Right kidney (tissue), 1 donor: Measurements from ENCODE around the gene GSTA3.
"Not testable (repeated sequence)": the region's sequence is repeated elsewhere in the genome, so short reads cannot be mapped to it uniquely, and the experiment has no call there.

Experiments
- DNase-seq: peaks from one replicate; pipeline ENCODE4 v3.0.0-alpha.2; 2016

The GSTA3 gene

GRCh38 chr6:52910091-52910490, 593 bp upstream of the GSTA3 start:
- DNase-seq: no peak

- DNase-seq: no peak
These were observed 367 bp downstream of the GSTA3 start for GRCh38 chr6:52909131-52909530.

DNA sequence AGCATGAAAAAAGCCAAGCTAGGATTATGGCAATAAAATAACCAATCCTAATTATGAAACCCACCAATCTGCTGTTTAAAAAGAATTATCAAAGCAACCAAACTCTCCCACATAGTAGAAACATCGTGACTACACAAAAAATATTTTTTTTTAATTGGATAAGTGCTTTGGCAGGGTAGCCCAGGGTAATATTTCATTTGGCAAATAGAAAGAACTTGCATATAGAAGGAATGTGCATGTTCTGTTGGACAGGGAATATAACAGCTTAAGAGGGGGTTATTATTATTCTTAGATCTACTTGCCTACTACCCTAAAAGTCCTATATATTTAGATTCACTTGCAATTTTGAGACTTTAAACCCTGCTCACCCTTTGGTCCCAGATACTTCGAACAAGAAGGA, 972 bp downstream of the GSTA3 start:
- DNase-seq: no peak

DNA sequence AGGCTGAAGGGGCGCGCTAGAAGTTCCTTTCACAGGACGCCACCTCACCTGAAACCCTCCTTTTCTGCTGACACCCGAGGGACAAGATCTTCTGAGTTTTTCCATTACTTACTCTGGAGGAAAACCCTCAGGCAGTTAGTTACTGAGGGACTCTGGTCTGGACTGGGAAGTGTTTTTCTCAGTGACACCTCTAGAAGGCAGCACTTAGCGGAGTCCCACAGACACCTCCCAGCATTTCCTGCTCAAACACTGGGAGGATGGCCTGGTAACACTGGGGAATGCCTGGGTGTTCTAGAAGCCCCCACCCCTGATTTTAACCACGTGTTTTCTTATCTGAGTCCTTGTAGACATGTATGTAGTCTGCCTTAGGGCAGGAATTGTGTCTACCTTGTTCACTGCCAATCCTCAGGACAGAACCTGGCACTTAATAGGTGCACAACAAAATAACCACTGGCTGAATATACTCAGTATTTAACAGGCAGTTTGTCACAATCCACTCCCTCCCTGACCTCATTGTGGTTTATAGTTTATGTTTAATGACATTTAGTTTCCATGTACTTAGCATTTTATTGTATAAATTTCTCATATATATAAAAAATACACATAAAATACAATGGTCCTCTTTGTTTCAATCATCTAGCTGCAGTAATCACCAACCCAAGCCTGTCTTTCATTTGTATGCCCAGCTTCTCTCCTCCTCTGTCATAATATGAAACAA, 4.8 kb downstream of the GSTA3 start:
- no peak for DNase-seq

DNA sequence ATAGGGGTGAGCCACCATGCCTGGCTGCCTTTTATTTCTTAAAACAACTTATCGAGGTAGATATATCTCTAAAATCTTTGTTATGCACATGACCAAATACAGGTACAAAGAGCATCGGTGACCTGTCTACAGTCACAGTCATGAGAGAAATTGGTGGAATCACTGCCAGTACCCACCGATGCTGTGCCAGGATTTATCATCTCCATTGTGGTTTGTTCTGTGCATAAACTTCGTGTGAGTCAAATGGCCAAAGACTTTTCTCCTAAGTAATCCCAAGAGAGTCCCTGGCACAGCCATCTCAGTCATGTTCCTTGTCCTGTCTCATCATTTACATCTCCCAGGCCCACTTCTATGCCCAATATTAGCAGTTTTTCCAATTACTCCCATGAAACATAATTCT, 9.0 kb downstream of the GSTA3 start:
- no peak for DNase-seq

DNA sequence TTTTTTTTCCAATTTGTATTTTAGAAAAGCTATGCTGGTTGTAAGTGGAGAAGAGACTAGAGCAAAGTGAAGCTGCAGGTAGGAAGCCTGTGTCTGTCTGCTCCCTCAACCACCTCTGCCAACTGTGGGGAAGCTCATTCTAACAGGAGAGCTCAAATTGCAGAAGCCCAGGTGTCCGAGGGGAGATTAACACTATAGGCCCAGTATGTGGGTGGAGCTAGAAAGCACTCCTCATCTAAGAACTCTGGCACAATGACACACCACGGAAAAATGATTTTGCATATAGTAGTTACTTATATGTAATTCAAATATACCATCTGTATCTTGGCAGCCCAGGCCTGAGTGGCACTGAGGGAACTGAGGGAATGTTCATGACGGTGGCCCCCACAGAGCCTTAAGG, 13.7 kb downstream of the GSTA3 start:
- DNase-seq: not testable (repeated sequence)

DNA sequence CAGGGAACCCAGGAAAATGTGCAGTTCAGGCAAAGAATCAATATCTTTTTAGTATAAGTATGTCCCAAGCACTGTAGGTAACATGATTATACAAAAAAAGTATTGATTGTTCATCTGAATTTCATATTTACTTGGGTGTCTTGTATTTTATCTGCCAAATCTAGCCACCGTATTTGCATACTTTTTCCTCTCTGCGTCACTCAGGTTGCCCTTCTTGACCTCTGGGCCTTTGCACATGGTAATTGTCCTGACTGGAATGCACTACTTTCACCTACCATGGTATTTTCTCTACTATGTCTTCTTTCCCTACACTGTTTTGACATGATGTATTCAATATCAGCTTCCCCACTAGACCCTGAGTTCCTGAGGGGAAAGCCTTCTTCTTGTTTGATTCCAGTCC, 15.2 kb downstream of the GSTA3 start:
- DNase-seq: no peak

DNA sequence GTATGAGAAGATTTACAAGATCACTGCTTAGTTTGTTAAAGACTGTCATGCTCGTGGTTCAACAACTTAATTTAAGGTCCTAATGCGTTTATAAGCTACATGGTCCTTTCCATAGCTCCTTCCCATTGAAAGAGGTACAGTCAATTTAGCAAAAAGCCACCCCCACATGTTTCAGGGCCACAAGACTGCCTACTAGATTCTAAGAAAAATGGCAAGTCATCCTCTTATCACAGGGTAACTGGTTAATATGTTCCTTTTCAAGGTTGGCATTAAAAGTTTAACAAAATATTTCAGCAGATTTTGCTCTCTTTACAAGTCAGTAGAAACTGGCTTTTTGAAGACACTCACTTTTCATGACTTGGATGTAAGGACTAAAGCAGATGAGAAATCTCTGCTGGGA, 15.7 kb downstream of the GSTA3 start:
- no peak for DNase-seq

DNA sequence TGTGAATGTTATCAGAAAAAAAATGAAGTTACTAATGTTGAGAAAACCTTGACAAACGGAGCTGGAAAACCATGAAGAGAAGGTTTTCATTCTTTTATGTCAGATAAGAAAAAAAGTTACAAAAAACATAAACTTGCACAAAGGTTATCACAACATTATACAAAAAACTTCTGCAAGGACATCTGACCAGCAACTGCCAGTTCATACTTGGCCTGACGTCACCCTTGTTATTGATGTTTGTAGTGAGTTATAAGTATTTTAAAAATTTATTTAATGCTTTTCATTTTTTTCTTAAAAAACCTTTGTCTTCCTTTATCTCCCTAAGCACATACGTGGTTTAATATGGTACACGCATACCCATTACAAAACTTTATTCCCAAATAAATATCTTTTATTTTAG, 16.3 kb downstream of the GSTA3 start:
- no peak for DNase-seq

DNA sequence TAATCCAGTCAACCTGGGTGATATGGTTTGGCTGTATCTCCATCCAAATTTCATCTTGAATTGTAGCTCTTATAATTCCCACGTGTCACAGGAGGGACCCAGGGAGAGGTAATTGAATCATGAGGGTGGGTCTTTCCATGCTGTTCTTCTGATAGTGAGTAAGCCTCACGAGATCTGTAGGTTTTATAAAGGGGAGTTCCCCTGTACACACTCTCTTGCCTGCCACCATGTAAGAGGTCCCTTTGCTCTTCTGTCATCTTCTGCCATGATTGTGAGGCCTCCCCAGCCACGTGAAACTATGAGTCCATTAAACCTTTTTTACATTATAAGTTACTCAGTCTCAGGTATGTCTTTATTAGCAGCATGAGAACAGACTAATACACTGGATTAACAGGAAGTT, 19.5 kb downstream of the GSTA3 start:
- no peak for DNase-seq

- no peak for DNase-seq
These were observed 21.5 kb downstream of the GSTA3 start for GRCh38 chr6:52887910-52888524.

- peak; percentile 75 for DNase-seq
These were observed 27.3 kb downstream of the GSTA3 start for GRCh38 chr6:52881996-52882841.

GRCh38 chr6:52881662-52881995, 27.9 kb downstream of the GSTA3 start:
- DNase-seq: no peak

- DNase-seq: no peak
These were observed 31.7 kb downstream of the GSTA3 start for GRCh38 chr6:52877786-52878185.

GRCh38 chr6:52877168-52877567, 32.3 kb downstream of the GSTA3 start:
- no peak for DNase-seq

DNA sequence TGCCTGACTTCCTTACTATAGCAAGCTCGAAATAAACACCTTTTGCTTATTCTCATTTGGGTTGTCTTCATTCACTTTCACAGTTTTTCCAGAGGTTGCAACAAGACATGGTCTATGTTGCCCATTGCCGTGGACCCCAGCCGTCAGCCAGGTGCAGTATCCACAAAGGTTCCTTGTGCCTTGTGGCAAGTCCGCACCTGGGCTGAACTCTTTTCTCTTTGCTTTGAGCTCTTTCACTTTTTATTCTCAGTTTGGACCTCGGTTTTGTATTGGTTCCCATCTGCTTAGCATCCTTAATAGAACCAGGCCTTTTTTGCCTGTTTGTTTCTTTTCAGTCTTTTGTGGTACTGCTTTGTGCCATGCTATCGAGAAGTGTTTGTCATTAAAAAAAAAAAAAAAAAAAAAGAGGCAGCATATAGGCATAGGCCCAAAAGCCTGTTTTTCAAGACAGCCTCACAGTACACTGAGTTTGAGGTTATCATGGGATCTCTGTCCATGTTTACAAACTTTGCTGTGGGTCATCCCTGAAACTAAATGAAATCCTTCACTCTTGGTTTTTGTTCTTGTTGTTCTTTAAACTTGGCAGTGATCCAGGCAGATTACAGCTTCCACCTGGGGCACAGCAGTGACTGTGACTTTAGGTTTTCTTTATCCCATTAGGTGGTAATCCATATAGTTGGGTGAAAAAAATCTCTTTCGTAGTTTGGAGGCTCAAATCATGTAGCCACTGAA, 33.3 kb downstream of the GSTA3 start:
- DNase-seq: no peak

DNA sequence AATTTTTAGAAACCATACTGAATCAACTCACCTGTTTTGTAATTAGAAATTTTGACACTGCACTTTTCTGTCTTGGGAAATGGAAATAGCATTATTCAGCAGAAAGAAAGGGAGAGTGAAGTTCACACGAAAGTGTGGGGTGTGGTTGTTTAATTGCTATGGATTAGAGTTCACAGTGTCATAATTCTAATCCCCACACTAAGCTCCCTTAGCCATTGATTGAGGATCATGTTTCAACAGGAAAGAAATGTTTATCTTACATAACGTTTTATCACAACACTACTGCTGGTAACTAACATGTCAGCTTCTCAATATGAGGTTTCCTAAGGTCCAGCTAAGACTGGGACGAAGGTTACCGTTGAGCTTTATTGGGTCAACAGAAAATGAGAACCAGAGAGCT, 37.5 kb downstream of the GSTA3 start:
- no peak for DNase-seq

GRCh38 chr6:52871621-52872020, 37.9 kb downstream of the GSTA3 start:
- no peak for DNase-seq

- DNase-seq: not testable (repeated sequence)
These were observed 39.0 kb downstream of the GSTA3 start for GRCh38 chr6:52870335-52871091.

- DNase-seq: not testable (repeated sequence)
These were observed 40.6 kb downstream of the GSTA3 start for GRCh38 chr6:52868899-52869298.

DNA sequence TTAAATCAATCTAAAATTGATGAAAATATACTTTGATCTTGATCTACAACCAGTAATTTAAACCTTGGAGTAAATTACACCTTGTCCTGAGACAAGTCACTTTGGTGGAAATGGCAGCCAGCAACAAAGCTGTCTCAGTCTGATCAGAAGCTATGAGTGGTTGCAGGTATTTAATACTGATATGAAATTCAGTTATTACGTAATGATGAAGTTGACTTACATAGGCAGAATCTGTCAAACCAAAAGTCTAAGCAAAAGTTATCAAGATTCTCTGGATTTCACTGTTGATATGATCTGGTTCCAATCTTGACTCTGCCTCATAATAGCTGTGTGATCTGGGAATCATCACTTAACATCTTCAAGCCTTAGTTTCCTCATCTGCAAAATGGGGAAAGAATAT, 41.3 kb downstream of the GSTA3 start:
- DNase-seq: no peak

DNA sequence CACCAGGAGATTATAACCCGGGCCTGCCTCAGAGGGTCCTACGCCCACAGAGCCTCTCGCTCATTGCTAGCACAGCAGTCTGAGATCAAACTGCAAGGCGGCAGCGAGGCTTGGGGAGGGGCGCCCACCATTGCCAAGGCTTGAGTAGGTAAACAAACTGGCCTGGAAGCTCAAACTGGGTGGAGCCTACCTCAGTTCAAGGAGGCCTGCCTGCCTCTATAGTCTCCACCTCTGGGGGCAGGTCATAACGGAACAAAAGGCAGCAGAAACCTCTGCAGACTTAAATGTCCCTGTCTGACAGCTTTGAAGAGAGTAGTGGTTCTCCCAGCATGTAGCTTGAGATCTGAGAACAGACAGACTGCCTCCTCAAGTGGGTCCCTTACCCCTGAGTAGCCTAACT, 48.3 kb downstream of the GSTA3 start:
- not testable (repeated sequence) for DNase-seq
